SH-SY5Y (cell line): ENCODE results near the gene GTPBP3.

Source experiments
- GATA2 ChIP-seq: IDR thresholded peaks from 2 replicates; pipeline ENCODE4 v1.6.1; 2011; ENCODE audit warnings: mild to moderate bottlenecking, low read depth, low read length
- GATA3 ChIP-seq: IDR thresholded peaks from 2 replicates; pipeline ENCODE4 v1.6.1; 2011; ENCODE audit warnings: low read depth, mild to moderate bottlenecking, low read length, moderate library complexity

GRCh38 chr19:17347361-17347760, 10.0 kb downstream of the GTPBP3 start:
- TF ChIP-seq GATA2 (no peak), GATA3 (no peak)
